Esophagus muscularis mucosa (tissue), 3 donors: Measurements from ENCODE around the gene VDR.
A peak's percentile ranks its signal among the peaks of the same experiment; 100 is the strongest.

ENCODE experiments used
- POLR2A ChIP-seq: fragments of 450-650 bp; IDR thresholded peaks from one replicate; pipeline ENCODE4 v1.6.1; 2017; ENCODE audit warnings: antibody characterized with exemption, moderate library complexity, mild to moderate bottlenecking, low read depth
- TF ChIP-seq, protein P1 (sequence below), 3 experiments: fragments of 200-600 bp in 2 of 3; fragments of 450-650 bp in 1 of 3; sonication (generic) in 2 of 3; IDR thresholded peaks; one replicate each; pipeline ENCODE4 v1.5.1; 2017 to 2019; ENCODE audit warnings: antibody characterized with exemption in 3 of 3, mild to moderate bottlenecking in 2 of 3, moderate library complexity in 1 of 3

DNA sequence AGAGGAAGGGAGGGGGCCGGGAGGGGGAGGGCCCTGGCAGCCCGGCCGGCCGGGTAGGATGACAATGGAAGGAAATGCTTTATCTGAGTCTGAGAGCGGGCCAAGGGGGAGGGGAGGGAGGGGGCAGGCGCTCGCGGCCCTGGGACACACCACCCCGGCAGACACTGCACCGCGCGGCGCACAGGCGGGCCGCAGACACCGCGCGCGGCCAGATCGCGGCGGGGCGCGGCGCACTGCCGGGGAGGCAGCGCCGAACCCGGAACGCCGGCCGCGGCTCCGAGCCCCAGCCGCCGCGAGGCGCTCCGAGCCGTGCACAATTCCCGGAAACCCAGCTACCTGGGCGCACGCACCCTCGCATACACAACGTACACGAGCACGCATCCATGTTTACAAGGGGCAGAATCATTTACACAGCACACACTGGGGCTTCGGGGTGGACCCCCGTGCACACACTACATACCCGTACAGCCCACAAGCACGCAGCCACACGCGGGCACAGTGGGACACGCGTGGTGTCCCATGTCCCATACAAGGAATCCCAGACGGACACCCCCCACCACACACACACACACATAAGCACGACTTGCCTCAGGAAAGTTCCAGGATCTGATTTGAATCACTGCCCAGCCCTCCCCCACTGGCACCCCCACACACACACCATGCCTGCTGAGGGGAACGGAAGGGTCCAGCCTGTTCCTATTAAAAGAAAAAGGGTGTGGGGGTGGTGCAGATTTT is 84.7 kb downstream of the VDR start, which contains the start of gene HDAC7:
- TF ChIP-seq POLR2A, result peak; percentile 30
- TF ChIP-seq, protein P1, sequence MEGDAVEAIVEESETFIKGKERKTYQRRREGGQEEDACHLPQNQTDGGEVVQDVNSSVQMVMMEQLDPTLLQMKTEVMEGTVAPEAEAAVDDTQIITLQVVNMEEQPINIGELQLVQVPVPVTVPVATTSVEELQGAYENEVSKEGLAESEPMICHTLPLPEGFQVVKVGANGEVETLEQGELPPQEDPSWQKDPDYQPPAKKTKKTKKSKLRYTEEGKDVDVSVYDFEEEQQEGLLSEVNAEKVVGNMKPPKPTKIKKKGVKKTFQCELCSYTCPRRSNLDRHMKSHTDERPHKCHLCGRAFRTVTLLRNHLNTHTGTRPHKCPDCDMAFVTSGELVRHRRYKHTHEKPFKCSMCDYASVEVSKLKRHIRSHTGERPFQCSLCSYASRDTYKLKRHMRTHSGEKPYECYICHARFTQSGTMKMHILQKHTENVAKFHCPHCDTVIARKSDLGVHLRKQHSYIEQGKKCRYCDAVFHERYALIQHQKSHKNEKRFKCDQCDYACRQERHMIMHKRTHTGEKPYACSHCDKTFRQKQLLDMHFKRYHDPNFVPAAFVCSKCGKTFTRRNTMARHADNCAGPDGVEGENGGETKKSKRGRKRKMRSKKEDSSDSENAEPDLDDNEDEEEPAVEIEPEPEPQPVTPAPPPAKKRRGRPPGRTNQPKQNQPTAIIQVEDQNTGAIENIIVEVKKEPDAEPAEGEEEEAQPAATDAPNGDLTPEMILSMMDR (IDR thresholded peaks at IDR 0.05), result no peak
